Measurements from ENCODE around the gene MED9.

MED9 gene

GRCh38 chr17:17467016-17467415 lies 9.8 kb upstream of the MED9 start:
- H3K27ac ChIP-seq, result no peak overlapping the region
- TF ChIP-seq CTCF (IDR thresholded peaks at IDR 0.05), result no peak
- TF ChIP-seq ZFX (IDR thresholded peaks at IDR 0.05; ENCODE audit: borderline replicate concordance), result no peak

GRCh38 chr17:17467720-17468119 lies 9.1 kb upstream of the MED9 start:
- no peak for TF ChIP-seq ZFX (IDR thresholded peaks at IDR 0.05; ENCODE audit: borderline replicate concordance)
- no peak for TF ChIP-seq CTCF (IDR thresholded peaks at IDR 0.05)
- no peak overlapping the region for H3K27ac ChIP-seq

- TF ChIP-seq ZFX (IDR thresholded peaks at IDR 0.05; ENCODE audit: borderline replicate concordance), result no peak
- no peak for TF ChIP-seq CTCF (IDR thresholded peaks at IDR 0.05)
- H3K27ac ChIP-seq, result no peak overlapping the region
These were observed 8.4 kb upstream of the MED9 start for GRCh38 chr17:17468217-17469010.

GRCh38 chr17:17469358-17469757 lies 7.4 kb upstream of the MED9 start:
- TF ChIP-seq CTCF (IDR thresholded peaks at IDR 0.05) (no peak), ZFX (IDR thresholded peaks at IDR 0.05; ENCODE audit: borderline replicate concordance) (no peak)

GRCh38 chr17:17469996-17470395 lies 6.8 kb upstream of the MED9 start:
- TF ChIP-seq ZFX (IDR thresholded peaks at IDR 0.05; ENCODE audit: borderline replicate concordance) (no peak), CTCF (IDR thresholded peaks at IDR 0.05) (no peak)
- H3K27ac ChIP-seq, result no peak overlapping the region

More at GRCh38 chr17:17469358-17469757, 7.4 kb upstream of the MED9 start:
- H3K27ac ChIP-seq, result no peak overlapping the region

- no peak for TF ChIP-seq CTCF (IDR thresholded peaks at IDR 0.05)
- no peak for TF ChIP-seq ZFX (IDR thresholded peaks at IDR 0.05; ENCODE audit: borderline replicate concordance)
- H3K27ac ChIP-seq, result no peak overlapping the region
These were observed 4.4 kb upstream of the MED9 start for GRCh38 chr17:17472333-17472920.

- TF ChIP-seq ZFX (IDR thresholded peaks at IDR 0.05; ENCODE audit: borderline replicate concordance), result no peak
- TF ChIP-seq CTCF (IDR thresholded peaks at IDR 0.05), result no peak
- no peak overlapping the region for H3K27ac ChIP-seq
These were observed 2.5 kb upstream of the MED9 start for GRCh38 chr17:17474341-17474740.
